GM12801 (cell line): ENCODE measurements around the gene CRELD2.

Experiments used
- CTCF ChIP-seq: IDR thresholded peaks from one replicate; pipeline ENCODE4 v1.5.1; 2011; ENCODE audit warnings: control low read depth; ENCODE audit not compliant: insufficient read length; ENCODE audit errors: extremely low read depth

The CRELD2 gene

GRCh38 chr22:49948958-49949913 lies 30.8 kb downstream of the CRELD2 start:
- no peak for TF ChIP-seq CTCF

- TF ChIP-seq CTCF = no peak
Observed at GRCh38 chr22:49949914-49950292, 31.5 kb downstream of the CRELD2 start.

DNA sequence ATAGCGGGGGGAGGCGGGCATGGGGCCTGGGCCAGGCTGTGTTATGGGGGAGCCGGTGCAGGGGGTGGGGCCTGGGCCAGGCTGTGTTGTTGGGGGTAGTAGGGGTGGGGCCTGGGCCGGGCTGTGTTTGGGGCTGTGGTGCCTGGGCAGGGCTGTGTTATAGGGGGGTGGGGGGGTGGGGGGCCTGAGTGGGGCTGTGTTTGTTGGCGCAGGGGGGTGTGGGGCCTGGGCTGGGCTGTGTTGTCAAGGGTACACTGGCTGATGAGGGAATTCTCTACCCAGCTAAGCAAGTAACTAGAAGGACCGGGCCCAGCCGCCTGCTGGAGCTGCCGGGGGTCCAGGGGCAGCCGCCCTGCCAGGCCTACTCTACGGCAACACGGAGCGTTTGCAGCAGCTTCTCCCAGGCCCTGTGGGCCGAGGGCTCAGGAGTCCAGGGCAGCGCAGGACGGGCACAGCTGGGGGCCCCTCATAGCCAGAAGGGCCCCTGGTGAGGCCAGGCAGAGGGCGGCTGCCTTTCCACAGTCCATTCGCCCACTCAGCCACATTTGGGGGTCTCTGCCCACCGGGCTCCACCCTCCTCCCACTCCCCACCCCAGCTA lies 32.1 kb downstream of the CRELD2 start:
- TF ChIP-seq CTCF = no peak

GRCh38 chr22:49951000-49951677 lies 32.7 kb downstream of the CRELD2 start:
- no peak for TF ChIP-seq CTCF

- no peak for TF ChIP-seq CTCF
Observed at GRCh38 chr22:49951678-49951985, 33.2 kb downstream of the CRELD2 start.

GRCh38 chr22:49951986-49952896 lies 33.8 kb downstream of the CRELD2 start:
- TF ChIP-seq CTCF = no peak

DNA sequence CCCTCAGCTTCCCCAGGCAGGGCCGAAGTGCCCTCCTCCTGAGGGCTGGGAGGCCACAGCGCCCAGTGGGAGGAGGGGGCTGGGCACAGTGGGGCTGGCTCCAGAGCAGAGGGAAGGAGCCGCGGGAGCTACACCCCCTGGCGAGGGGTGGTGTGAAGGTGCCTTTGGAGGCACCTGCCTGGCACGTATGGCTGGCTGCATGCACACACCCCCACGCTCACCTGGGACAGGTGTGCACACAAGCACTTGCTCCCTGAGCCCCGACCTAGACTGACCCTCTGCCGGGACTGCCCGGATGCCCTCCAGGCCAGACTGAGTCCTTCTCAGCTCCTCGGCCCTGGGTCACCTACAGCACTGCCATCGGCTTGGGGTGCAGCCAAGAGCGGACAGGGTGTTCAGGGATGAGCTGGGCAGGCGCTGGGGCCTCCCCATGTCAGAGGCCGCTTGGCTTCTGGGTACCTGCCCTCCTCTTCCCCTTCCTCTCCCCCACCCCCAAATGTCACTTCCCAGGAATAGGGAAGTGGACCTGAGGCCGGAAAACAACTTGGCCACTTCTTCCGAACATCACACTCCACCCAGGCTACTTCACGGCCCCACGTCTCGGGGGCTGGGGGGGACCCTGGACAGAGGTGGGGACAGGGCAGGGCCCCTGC lies 34.7 kb downstream of the CRELD2 start:
- no peak for TF ChIP-seq CTCF
